Keratinocyte (primary cell): Measurements from ENCODE around the gene SLC6A7.

Experiments used
- CTCF ChIP-seq, 3 experiments: IDR thresholded peaks in 1 of 3; conservative IDR thresholded peaks in 1 of 3; optimal IDR thresholded peaks in 1 of 3; 2 replicates in 2 of 3; 3 replicates in 1 of 3; pipeline versions ENCODE3 to v1.5.1; 2011; ENCODE audit warnings: low read length in 3 of 3, mild to moderate bottlenecking in 3 of 3, moderate library complexity in 2 of 3, control low read depth in 1 of 3, inconsistent platforms in 1 of 3; ENCODE audit not compliant: insufficient read depth in 2 of 3; ENCODE audit errors: extremely low read depth in 1 of 3
- EZH2 ChIP-seq: IDR thresholded peaks from one replicate; pipeline ENCODE4 v1.6.1; 2012; ENCODE audit warnings: inconsistent platforms, mild to moderate bottlenecking, low read length, moderate library complexity

GRCh38 chr5:150245111-150245789 lies 55.4 kb downstream of the SLC6A7 start:
- TF ChIP-seq CTCF (optimal IDR thresholded peaks at IDR 0.05 in 1 of 3, IDR thresholded peaks at IDR 0.05 in 1 of 3, conservative IDR thresholded peaks at IDR 0.05 in 1 of 3; ENCODE audit: extremely low read depth in 1 of 3, insufficient read depth in 2 of 3, low read length in 3 of 3) (no peak), EZH2 (no peak)
